Naive thymus-derived CD8-positive, alpha-beta T cell (primary cell): ENCODE measurements around the gene ST6GALNAC4. TPM values are rescaled to one million over a fixed set of nuclear protein-coding genes. Genes with fewer than 3 reads are reported as not detected.

Source experiments
- ATAC-seq, 2 donors: fragments of 150-1000 bp; cut with Tn5 transposase in 1 of 2; sonication (Bioruptor Pico), chemical (Tn5 transposase) in 1 of 2; 1 replicate in 1 of 2; 2 replicates in 1 of 2; pipeline ENCODE4 v1.10.0; 2021; ENCODE audit warnings: mild to moderate bottlenecking in 2 of 2, moderate library complexity in 2 of 2
- POLR2A ChIA-PET: fragments of 350-600 bp; sonication (Branson Sonifier 250); formaldehyde crosslinking; loops from one replicate; lab custom pipeline; 2021; ENCODE audit warnings: antibody characterized with exemption; lab: Charles Lee
- DNase-seq, 10 donors: peaks; one replicate each; pipeline versions ENCODE4 v3.0.0 to v3.0.0-alpha.2; 2020 to 2022
- H3K27ac Mint-ChIP-seq, 10 donors: one replicate each; pipeline ENCODE4 v1.8.0; 2020 to 2022; ENCODE audit warnings: mild to moderate bottlenecking in 10 of 10, mixed read lengths in 10 of 10, moderate library complexity in 4 of 10, inconsistent platforms in 1 of 10
- H3K27me3 Mint-ChIP-seq, 5 donors: one replicate each; pipeline ENCODE4 v1.8.0; 2021 to 2022; ENCODE audit warnings: mixed read lengths in 5 of 5
- H3K36me3 Mint-ChIP-seq, 3 donors: one replicate each; pipeline ENCODE4 v1.8.0; 2020 to 2022; ENCODE audit warnings: mixed read lengths in 3 of 3, mild to moderate bottlenecking in 2 of 3, inconsistent platforms in 1 of 3
- H3K4me1 Mint-ChIP-seq, 4 donors: one replicate each; pipeline ENCODE4 v1.8.0; 2021 to 2022; ENCODE audit warnings: mixed read lengths in 4 of 4
- H3K4me3 Mint-ChIP-seq, 10 donors: one replicate each; pipeline ENCODE4 v1.8.0; 2020 to 2022; ENCODE audit warnings: mild to moderate bottlenecking in 10 of 10, mixed read lengths in 10 of 10, moderate library complexity in 6 of 10, inconsistent platforms in 1 of 10
- H3K9me3 Mint-ChIP-seq, 9 donors: one replicate each; pipeline ENCODE4 v1.8.0; 2020 to 2022; ENCODE audit warnings: mixed read lengths in 9 of 9, mild to moderate bottlenecking in 3 of 9, inconsistent platforms in 1 of 9, moderate library complexity in 1 of 9
- polyA plus RNA-seq, 3 donors: library from polyadenylated mRNA; unstranded; fragments of 300-500 nt; fragmentation: Illumina TruSeq; gene quantifications; one replicate each; pipeline ENCODE4 v1.2.3, GENCODE V29; 2021
- total RNA-seq, 8 experiments: library from RNA in 2 of 8; stranded (reverse) in 2 of 8; gene quantifications; one replicate each; pipeline ENCODE4 v1.2.3 and lab custom pipeline; 2021 to 2026

ST6GALNAC4 gene
- total and polyA plus RNA-seq, 5 experiments from 2014 or later: 19.8 to 47.5 (median 34.4) TPM

DNA sequence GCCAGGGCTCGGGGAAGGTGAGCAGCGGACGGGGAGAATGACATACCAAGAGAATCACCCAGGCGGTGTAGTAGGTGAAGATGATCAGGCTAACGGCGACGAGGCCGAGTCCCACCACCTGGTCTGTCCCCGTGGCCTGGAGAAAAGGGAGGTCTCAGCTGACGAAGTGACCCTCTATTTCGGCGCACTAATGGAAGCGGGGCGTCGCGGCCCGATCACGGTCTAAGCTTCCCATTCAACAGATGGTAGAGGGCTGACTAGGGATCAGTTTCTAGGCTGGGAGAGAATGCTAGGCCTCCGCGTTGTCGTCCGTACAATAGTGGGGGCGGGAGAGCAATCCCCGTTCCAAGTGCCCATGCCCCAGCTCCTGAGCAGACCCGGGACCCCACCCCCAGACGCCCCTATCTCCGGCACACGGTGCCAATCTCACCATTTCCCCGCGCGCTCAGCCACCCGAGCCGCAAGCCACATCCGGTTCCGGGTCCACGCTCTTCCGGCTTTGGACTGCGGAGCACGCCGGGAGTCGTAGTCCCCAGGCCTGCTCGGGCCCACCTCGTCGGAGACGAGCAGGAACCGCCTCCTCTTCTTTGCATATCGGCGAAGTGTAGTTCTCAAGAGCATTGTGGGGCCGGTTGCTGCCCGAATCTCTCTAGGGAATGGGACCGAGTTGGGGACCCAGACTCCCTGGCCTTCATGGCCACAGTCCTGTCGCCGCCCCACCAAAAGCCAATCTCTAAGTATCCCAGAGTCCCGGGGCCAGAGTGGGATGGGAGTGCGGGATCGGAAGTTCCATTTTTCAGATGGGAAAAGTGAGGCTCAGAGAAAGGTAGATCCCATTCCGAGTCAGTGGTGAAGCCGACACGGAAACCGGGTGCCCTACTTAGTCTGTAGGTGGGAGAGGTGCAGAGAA is 20.8 kb upstream of the ST6GALNAC4 start, which contains the start of gene DPM2:
DPM2 (minus strand) TSS at position 467 of the 910 bp plus-strand sequence; CDS start at position 433, 34 bp downstream.
- peak; percentile 80 to 92 (median 86) for DNase-seq
- peaks cover 0 to 3% (median 0%) of the 10 kb centered on the region in 5 donors for H3K27me3 Mint-ChIP-seq
- peaks cover 0 to 31% (median 0%) of the 10 kb centered on the region in 3 donors for H3K36me3 Mint-ChIP-seq
- peak within 1 kb of the TSS; percentile 84 to 97 (median 93) for H3K4me3 Mint-ChIP-seq
- POLR2A ChIA-PET: interaction anchor here (0.7 to 67.4 kb wide), 12 partner anchors 8 to 353 kb away, joined by 3 to 2190 read pairs (median 4); partner anchors contain the start of genes EEIG1, PIP5KL1 and ST6GALNAC4
- H3K9me3 Mint-ChIP-seq: peaks cover 0 to 5% (median 0%) of the 10 kb centered on the region in 9 donors
- peak within 1 kb of the TSS; percentile 75 to 97 (median 94) for H3K27ac Mint-ChIP-seq
- peak; percentile 85 to 93 for ATAC-seq
- peaks cover 28 to 60% (median 55%) of the 10 kb centered on the region in 4 donors for H3K4me1 Mint-ChIP-seq

DNA sequence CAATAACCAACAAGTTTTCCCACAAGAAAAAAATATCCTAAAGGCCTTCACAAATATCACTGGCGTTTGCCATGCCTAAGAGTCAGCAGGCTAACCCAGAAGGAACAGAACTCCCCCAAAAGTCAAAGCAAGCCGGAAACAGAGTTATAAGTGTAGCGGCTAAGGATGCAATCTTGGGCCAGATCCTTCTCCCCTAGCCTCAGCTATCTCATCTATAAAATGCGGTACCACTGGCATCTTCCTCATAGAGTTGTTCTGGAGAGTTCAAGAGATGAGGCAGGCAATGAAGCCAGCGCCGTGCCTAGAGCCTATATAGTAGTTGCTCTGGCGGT is 20.2 kb upstream of the ST6GALNAC4 start:
- Mint-ChIP-seq H3K4me3 (peak overlapping the region; percentile 84 to 97 (median 93)), H3K27me3 (peaks cover 0 to 3% (median 0%) of the 10 kb centered on the region in 5 donors), H3K36me3 (peaks cover 0 to 24% (median 0%) of the 10 kb centered on the region in 3 donors), H3K4me1 (peaks cover 27 to 56% (median 50%) of the 10 kb centered on the region in 4 donors), H3K9me3 (peaks cover 0 to 5% (median 0%) of the 10 kb centered on the region in 9 donors), H3K27ac (peak overlapping the region; percentile 75 to 97 (median 94))
- ATAC-seq (no peak), DNase-seq (no peak)
- POLR2A ChIA-PET: interaction anchor here (0.7 to 67.4 kb wide), 12 partner anchors 8 to 353 kb away, joined by 3 to 2190 read pairs (median 4); partner anchors contain the start of genes EEIG1, PIP5KL1 and ST6GALNAC4

DNA sequence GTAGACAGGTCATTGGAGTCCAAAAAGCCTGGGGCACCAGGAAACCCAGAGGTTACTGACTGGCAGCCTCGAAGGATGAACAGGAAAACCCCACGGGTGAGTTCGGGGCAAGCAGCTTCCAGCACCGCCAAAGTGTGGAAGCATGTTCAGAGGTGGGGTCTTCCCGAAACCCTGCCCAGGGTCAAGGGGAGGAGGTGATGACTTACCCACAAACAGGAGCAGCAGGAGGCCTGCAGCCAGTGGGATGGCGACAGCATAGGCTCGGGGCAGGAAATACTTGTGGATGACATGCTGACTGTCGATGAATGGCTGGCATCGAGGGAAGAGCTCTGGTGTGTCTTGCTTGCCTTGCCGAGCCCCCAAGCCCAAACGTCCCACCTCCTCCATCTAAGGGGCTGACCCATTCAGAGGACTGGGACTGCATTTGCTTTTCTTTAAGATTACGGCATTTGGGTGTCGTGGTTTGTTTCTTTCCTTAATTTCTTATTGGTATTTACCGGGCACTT is 19.6 kb upstream of the ST6GALNAC4 start:
- Mint-ChIP-seq H3K27me3 (peaks cover 0 to 3% (median 0%) of the 10 kb centered on the region in 5 donors), H3K4me1 (peaks cover 29 to 59% (median 49%) of the 10 kb centered on the region in 4 donors), H3K9me3 (peaks cover 0 to 7% (median 0%) of the 10 kb centered on the region in 9 donors), H3K36me3 (peaks cover 0 to 19% (median 0%) of the 10 kb centered on the region in 3 donors), H3K27ac (peak overlapping the region in 9 of 10 donors; percentile 71 to 97 (median 94)), H3K4me3 (peak overlapping the region; percentile 84 to 97 (median 93))
- peak in 1 of 10 donors; percentile 60 for DNase-seq
- POLR2A ChIA-PET: interaction anchor here (1.0 to 67.4 kb wide), 7 partner anchors 9 to 147 kb away, joined by 3 to 2190 read pairs (median 4); partner anchors contain the start of genes EEIG1 and ST6GALNAC4
- no peak for ATAC-seq

DNA sequence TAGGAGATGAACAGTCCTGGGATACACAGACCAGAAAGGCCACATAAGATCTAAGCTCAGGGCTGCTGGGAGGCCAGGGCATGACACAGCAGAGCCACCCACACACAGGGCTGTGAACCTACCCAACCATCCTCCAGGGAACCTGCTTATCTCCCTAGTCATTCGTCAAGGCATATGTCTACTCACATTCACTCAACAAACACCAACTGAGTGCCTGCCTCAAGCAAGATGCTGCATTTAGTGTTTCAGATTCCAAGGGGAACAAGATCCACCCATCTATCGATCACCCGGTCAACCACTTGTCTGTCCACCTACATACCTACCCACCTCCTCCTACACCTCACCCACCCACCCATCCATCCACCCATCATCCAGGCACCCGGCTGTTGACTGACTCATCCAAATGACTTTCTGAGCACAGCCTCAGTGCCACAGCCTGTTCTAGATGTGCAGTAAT is 19.0 kb upstream of the ST6GALNAC4 start:
- DNase-seq (no peak), ATAC-seq (no peak)
- Mint-ChIP-seq H3K4me1 (peaks cover 34 to 65% (median 55%) of the 10 kb centered on the region in 4 donors), H3K27me3 (peaks cover 0 to 3% (median 0%) of the 10 kb centered on the region in 5 donors), H3K36me3 (peaks cover 0 to 14% (median 0%) of the 10 kb centered on the region in 3 donors), H3K27ac (peak overlapping the region in 9 of 10 donors; percentile 8 to 97 (median 79)), H3K9me3 (peaks cover 0 to 7% (median 0%) of the 10 kb centered on the region in 9 donors), H3K4me3 (peak overlapping the region; percentile 84 to 97 (median 93))
- POLR2A ChIA-PET: interaction anchor here (0.6 to 67.4 kb wide), 3 partner anchors 44 to 116 kb away, joined by 3 to 2190 read pairs (median 737); partner anchors contain the start of gene EEIG1

DNA sequence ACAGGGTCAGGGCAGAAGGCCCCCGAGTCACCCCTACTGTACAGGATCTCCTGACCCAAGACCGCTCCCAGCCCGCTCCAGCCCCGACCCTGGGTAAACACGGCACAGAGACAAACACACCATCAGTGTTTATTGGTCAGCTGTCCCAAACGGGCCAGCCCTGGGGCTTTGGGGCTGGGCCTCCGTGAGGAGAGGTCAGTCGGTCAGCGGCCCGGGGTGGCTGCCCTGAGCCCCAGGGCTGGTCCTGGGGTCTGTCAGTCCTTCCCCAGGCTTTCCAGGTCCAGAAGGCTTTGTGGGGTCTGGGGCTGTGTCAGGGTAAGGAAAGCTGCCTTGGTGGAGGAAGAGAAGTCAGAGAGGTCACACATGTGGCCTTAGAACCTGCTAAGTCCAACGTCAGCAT is 18.1 kb upstream of the ST6GALNAC4 start:
- H3K4me1 Mint-ChIP-seq: peaks cover 34 to 62% (median 58%) of the 10 kb centered on the region in 4 donors
- peaks cover 0 to 3% (median 0%) of the 10 kb centered on the region in 5 donors for H3K27me3 Mint-ChIP-seq
- peak overlapping the region in 3 of 10 donors; percentile 24 to 75 (median 68) for H3K27ac Mint-ChIP-seq
- H3K9me3 Mint-ChIP-seq: peaks cover 0 to 7% (median 0%) of the 10 kb centered on the region in 9 donors
- POLR2A ChIA-PET: interaction anchor here (3.3 to 67.4 kb wide), 3 partner anchors 8 to 94 kb away, joined by 13 to 2190 read pairs (median 737); partner anchors contain the start of gene EEIG1
- H3K4me3 Mint-ChIP-seq: peak overlapping the region in 4 of 10 donors; percentile 26 to 43 (median 38)
- DNase-seq (no peak), ATAC-seq (no peak)
- H3K36me3 Mint-ChIP-seq: peaks cover 0 to 6% (median 0%) of the 10 kb centered on the region in 3 donors

DNA sequence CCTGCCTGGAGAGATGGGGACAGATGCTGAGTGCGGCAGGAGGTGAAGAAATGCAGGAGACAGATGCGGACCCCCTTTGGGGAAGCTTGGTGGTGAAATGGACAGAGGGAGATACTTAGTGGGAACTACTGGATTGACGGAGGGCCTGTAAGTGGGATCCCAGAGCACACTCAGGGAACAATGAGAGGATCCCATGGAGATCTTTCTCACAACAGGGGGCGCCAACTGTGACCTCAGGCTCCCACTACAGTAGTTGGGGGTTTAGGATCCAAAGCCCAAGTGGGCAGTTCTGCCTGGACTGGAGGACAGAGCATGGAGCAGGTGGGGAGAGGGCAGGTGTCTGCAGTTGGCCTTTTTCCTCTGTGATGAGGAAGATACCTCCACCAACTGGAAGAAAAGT is 17.4 kb upstream of the ST6GALNAC4 start:
- Mint-ChIP-seq H3K27ac (peak overlapping the region in 5 of 10 donors; percentile 32 to 77 (median 41)), H3K27me3 (peaks cover 0 to 3% (median 0%) of the 10 kb centered on the region in 5 donors), H3K9me3 (peaks cover 0 to 7% (median 0%) of the 10 kb centered on the region in 9 donors), H3K36me3 (peaks cover 0 to 2% (median 0%) of the 10 kb centered on the region in 3 donors), H3K4me3 (peak overlapping the region in 7 of 10 donors; percentile 19 to 58 (median 28)), H3K4me1 (peaks cover 36 to 69% (median 62%) of the 10 kb centered on the region in 4 donors)
- ATAC-seq: no peak
- POLR2A ChIA-PET: interaction anchor here (3.3 to 67.4 kb wide), 3 partner anchors 9 to 94 kb away, joined by 13 to 2190 read pairs (median 737); partner anchors contain the start of gene EEIG1
- DNase-seq: no peak

DNA sequence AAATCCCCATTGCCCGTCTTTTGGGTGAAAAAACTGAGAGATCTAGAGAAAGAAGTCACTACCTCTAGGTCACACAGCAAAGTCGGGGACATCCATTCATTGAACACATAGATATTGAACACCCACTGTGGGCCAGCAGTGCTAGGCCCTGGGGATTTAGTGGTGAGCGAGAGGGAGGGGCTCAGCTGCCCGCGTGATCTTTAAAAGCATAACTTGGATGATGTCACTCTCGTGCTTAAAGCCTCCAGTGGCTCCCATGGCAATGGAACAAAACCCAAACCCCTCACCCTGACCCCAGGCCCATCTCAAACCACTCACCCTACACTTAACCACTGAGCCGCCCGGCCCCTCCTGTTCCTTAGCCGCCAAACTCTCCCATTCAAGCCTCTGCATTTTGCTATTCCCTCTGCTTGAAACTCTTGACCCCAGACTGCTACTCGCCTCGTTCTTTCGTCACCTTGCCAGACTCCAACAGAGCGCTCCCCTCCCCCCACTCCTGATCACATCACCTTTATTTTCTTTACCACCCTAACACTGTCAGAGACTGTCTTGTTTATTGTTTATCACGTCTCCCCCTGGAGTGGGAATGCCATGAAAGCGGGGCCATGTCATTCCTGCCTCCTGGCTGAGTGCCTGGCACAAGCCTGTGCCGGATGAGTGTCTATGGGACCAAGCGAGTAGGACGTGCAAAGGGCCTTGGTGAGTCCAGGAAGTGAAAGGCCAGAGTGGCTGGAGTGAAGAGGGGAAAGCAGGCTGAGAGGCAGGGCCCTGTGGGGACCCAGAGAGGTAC is 14.4 kb upstream of the ST6GALNAC4 start:
- H3K4me3 Mint-ChIP-seq: peak overlapping the region; percentile 70 to 85 (median 80)
- DNase-seq: no peak
- no peaks in the 10 kb centered on the region for H3K36me3 Mint-ChIP-seq
- ATAC-seq: peak; percentile 4 to 6
- H3K27ac Mint-ChIP-seq: peak overlapping the region; percentile 31 to 92 (median 78)
- peaks cover 0 to 2% (median 0%) of the 10 kb centered on the region in 9 donors for H3K9me3 Mint-ChIP-seq
- POLR2A ChIA-PET: interaction anchor here (0.5 to 3.3 kb wide), 11 partner anchors 7 to 574 kb away, joined by 3 to 13 read pairs (median 3); partner anchors contain the start of genes ENG, NAIF1 and ST6GALNAC4
- H3K4me1 Mint-ChIP-seq: peaks cover 22 to 54% (median 50%) of the 10 kb centered on the region in 4 donors
- H3K27me3 Mint-ChIP-seq: no peaks in the 10 kb centered on the region

DNA sequence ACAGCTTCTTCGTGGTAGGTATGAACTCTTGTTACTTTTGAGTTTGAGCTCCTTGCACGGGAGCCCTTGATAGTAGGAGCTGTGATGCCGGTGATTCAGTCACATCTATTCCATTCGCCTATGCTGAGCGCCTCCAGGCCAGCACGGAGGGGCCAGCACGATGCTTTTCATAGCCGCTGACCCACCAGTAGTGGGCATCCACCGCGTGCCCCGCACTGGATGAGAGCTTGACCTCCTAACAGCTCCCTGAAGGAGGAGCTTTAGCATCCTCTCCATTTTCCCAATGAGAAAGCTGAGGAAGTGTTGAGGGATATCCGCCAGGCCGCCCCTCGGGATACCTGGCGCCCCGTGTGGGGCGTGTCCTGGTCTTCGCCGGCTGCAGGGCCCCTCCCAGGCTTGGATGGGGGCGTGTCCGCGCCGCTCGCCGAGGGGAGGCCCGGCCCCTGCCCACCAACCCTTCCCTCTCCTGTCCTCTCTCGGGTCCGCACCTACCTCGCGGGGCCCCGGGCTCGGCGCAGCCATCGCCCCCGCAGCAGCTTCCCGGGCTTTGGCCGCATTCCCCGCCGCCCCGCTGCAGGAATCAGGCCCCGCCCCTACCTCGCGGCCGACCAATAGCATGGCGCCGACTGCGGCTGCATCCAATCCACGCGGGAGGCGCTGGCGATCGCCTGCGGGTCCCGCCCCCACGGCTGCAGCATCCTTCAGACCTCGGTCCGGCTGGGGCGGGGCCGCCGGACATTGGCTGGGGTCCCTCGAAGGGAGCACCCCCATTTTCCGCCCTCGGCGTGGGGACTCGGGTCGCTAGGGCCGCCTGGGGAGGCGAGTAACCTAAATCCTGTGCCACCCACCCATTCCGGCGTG is 13.6 kb upstream of the ST6GALNAC4 start, which contains the start of gene PIP5KL1:
PIP5KL1 (minus strand) TSS at position 547 of the 861 bp plus-strand sequence; CDS start at position 522, 25 bp downstream.
- H3K4me1 Mint-ChIP-seq: peaks cover 15 to 47% (median 42%) of the 10 kb centered on the region in 4 donors
- H3K9me3 Mint-ChIP-seq: peaks cover 0 to 2% (median 0%) of the 10 kb centered on the region in 9 donors
- POLR2A ChIA-PET: interaction anchor here (0.5 to 3.2 kb wide), 10 partner anchors 8 to 104 kb away, joined by 3 to 17 read pairs (median 4); partner anchors contain the start of gene DPM2
- no peaks in the 10 kb centered on the region for H3K36me3 Mint-ChIP-seq
- ATAC-seq (peak; percentile 59 to 65), DNase-seq (peak; percentile 36 to 78 (median 71))
- peak within 1 kb of the TSS; percentile 31 to 92 (median 78) for H3K27ac Mint-ChIP-seq
- peak within 1 kb of the TSS; percentile 70 to 85 (median 80) for H3K4me3 Mint-ChIP-seq
- H3K27me3 Mint-ChIP-seq: peaks cover 0 to 2% (median 0%) of the 10 kb centered on the region in 5 donors

DNA sequence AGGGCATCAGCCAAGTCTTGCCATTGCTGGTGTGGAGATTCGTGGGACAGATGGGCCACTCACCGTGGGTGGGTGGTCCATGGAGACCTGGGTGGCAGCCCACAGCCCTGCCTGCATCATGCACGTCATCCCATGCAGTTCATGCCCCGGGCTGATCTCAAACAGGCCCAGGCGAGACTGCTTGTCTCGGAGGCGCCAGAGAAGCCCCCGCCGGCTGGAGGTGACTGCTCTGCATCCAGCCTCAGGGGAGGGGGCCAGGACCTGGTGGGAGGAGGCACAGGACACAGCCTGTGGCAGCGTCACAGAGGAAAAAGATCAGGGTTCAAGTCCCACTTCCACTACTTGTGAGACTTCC is 12.8 kb upstream of the ST6GALNAC4 start:
- POLR2A ChIA-PET: interaction anchor here (0.8 to 3.2 kb wide), 11 partner anchors 9 to 105 kb away, joined by 3 to 17 read pairs (median 4); partner anchors contain the start of genes DPM2 and EEIG1

More for the DNA sequence above, 12.8 kb upstream of the ST6GALNAC4 start:
- Mint-ChIP-seq H3K4me3 (peak overlapping the region; percentile 60 to 85 (median 69)), H3K36me3 (no peaks in the 10 kb centered on the region), H3K27ac (peak overlapping the region in 2 of 10 donors; percentile 24 to 90), H3K27me3 (peaks cover 0 to 6% (median 4%) of the 10 kb centered on the region in 5 donors), H3K4me1 (peaks cover 15 to 41% (median 37%) of the 10 kb centered on the region in 4 donors), H3K9me3 (peaks cover 0 to 2% (median 0%) of the 10 kb centered on the region in 9 donors)
- DNase-seq (no peak), ATAC-seq (no peak)
